GM13977 (cell line): ENCODE results near the gene AXIN2.
"Not testable (repeated sequence)": the region's sequence is repeated elsewhere in the genome, so short reads cannot be mapped to it uniquely, and the experiment has no call there.

Experiments used
- DNase-seq: peaks from one replicate; pipeline ENCODE4 v3.0.0; 2012; ENCODE audit warnings: low spot score
- CTCF ChIP-seq: IDR thresholded peaks from 2 replicates; pipeline ENCODE4 v1.5.1; 2012; ENCODE audit warnings: mild to moderate bottlenecking, control low read depth; ENCODE audit not compliant: insufficient read depth; ENCODE audit errors: extremely low read depth, missing control alignments
- in situ Hi-C: fragments of 300-500 bp; cut with MboI; formaldehyde crosslinking; loops from one replicate; pipeline ENCODE4 v1.12.0; 2022; ENCODE audit warnings: low sequenced_read_pairs, low pct_unique_long_range_greater_than_20kb, mixed read lengths, inconsistent platforms; ENCODE audit not compliant: unreplicated experiment

The AXIN2 gene

GRCh38 chr17:65511316-65511715, 50.1 kb downstream of the AXIN2 start:
- in situ Hi-C loops = no loop called here
- DNase-seq = no peak
- TF ChIP-seq CTCF = no peak

- in situ Hi-C loops = no loop called here
- DNase-seq = no peak
- no peak for TF ChIP-seq CTCF
These were observed 52.4 kb downstream of the AXIN2 start for GRCh38 chr17:65509032-65509431.

- in situ Hi-C loops, DNase-seq: not testable (repeated sequence)
These were observed 56.8 kb downstream of the AXIN2 start for GRCh38 chr17:65504673-65505072.

- in situ Hi-C loops = no loop called here
- TF ChIP-seq CTCF = no peak
These were observed 57.3 kb downstream of the AXIN2 start for GRCh38 chr17:65504141-65504540.

GRCh38 chr17:65503557-65503956, 57.9 kb downstream of the AXIN2 start:
- DNase-seq = no peak
- in situ Hi-C loops = no loop called here
- no peak for TF ChIP-seq CTCF

More at GRCh38 chr17:65504141-65504540, 57.3 kb downstream of the AXIN2 start:
- DNase-seq = no peak

- DNase-seq = no peak
- TF ChIP-seq CTCF = no peak
- in situ Hi-C loops = no loop called here
These were observed 62.6 kb downstream of the AXIN2 start for GRCh38 chr17:65498816-65499215.

- TF ChIP-seq CTCF = no peak
- in situ Hi-C loops = no loop called here
These were observed 64.6 kb downstream of the AXIN2 start for GRCh38 chr17:65496801-65497200.

More at GRCh38 chr17:65496801-65497200, 64.6 kb downstream of the AXIN2 start:
- no peak for DNase-seq
